DND-41 (cell line): ENCODE measurements around the gene PHRF1.

Source experiments
- ATAC-seq: fragments of 200-7000 bp; cut with Tn5 transposase; 3 replicates; pipeline ENCODE4 v1.9.1; 2021; ENCODE audit warnings: low read depth; ENCODE audit not compliant: insufficient read depth
- DNase-seq: peaks from one replicate; pipeline ENCODE4 v3.0.0-alpha.2; 2020
- H2AFZ ChIP-seq: 2 replicates; pipeline ENCODE4 v1.6.0; 2012; ENCODE audit warnings: low read depth, low read length
- H3K27ac ChIP-seq: 2 replicates; pipeline ENCODE4 v1.5.1; 2012; ENCODE audit warnings: low read length, inconsistent platforms
- H3K27me3 ChIP-seq: fragments of 200-600 bp; sonication (generic); 2 replicates; pipeline ENCODE4 v1.6.0; 2012; ENCODE audit warnings: low read length, mild to moderate bottlenecking, inconsistent platforms; ENCODE audit not compliant: insufficient read depth, poor library complexity
- H3K36me3 ChIP-seq: 2 replicates; pipeline ENCODE4 v1.5.1; 2012; ENCODE audit warnings: low read length, inconsistent platforms; ENCODE audit not compliant: insufficient read depth
- H3K4me1 ChIP-seq: 2 replicates; pipeline ENCODE4 v1.5.1; 2012; ENCODE audit warnings: mild to moderate bottlenecking, low read length; ENCODE audit not compliant: insufficient read depth
- H3K4me2 ChIP-seq: 2 replicates; pipeline ENCODE4 v1.6.0; 2012; ENCODE audit warnings: mild to moderate bottlenecking, moderate library complexity, low read length, inconsistent platforms; ENCODE audit not compliant: insufficient read depth
- H3K4me3 ChIP-seq, 2 experiments: fragments of 200-600 bp in 1 of 2; shearing (Covaris generic) in 1 of 2; 2 replicates each; pipeline ENCODE4 v1.5.1; 2012 to 2016; ENCODE audit warnings: inconsistent platforms in 2 of 2, low read length in 2 of 2, mild to moderate bottlenecking in 2 of 2, low read depth in 1 of 2, moderate library complexity in 1 of 2
- H3K79me2 ChIP-seq: 2 replicates; pipeline ENCODE4 v1.6.0; 2012; ENCODE audit warnings: low read length, inconsistent platforms; ENCODE audit not compliant: insufficient read depth
- H3K9ac ChIP-seq: 2 replicates; pipeline ENCODE4 v1.6.0; 2012; ENCODE audit warnings: low read depth, mild to moderate bottlenecking, inconsistent platforms, low read length, moderate library complexity
- H3K9me3 ChIP-seq: 2 replicates; pipeline ENCODE4 v1.5.1; 2012; ENCODE audit warnings: low read length, moderate library complexity, mild to moderate bottlenecking, inconsistent platforms; ENCODE audit not compliant: insufficient read depth, severe bottlenecking
- H4K20me1 ChIP-seq: 2 replicates; pipeline ENCODE4 v1.6.0; 2012; ENCODE audit warnings: low read length; ENCODE audit not compliant: insufficient read depth
- EZH2 ChIP-seq: IDR thresholded peaks from 3 replicates; pipeline ENCODE4 v1.6.1; 2012; ENCODE audit warnings: borderline replicate concordance, low read depth, mild to moderate bottlenecking, moderate library complexity, low read length, inconsistent platforms; ENCODE audit not compliant: severe bottlenecking
- TF ChIP-seq, protein P1 (sequence below): IDR thresholded peaks from 2 replicates; pipeline ENCODE4 v1.5.1; 2012; ENCODE audit warnings: borderline replicate concordance, low read length, moderate library complexity, mild to moderate bottlenecking; ENCODE audit not compliant: poor library complexity, severe bottlenecking; ENCODE audit errors: extremely low read depth

PHRF1 gene

DNA sequence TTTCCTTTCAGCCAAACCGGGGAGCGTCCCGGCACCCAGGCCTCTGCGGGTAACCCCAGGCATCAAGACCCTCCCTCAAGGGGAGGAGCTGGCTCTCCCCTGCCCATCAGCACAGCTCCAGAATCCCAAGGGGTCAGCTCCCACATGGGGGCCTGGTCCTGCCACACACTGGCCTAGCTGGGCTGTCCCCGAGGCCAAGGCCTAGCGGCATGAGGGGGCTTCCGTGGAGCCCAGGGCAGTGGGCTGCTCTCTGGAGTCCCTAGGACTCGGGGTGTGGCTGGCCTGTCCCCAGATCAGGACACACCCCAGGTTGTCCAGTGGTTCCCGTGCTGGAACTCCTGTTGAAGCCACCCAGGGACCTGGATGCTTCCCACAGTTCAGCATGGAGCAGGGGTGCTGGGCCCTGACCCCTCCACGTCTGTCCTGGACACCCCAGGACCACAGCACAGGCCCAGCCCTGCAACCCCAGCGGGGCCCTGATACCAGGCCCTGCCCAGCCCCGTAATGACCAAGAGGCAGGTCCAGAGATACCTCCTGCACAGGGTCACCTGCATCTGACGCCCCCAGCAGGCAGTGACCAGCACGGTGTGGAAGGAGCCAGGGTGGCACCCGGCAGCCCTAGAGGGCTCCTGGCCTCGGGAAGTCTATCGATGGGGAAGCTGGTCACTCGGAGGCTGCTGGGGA is 46.4 kb upstream of the PHRF1 start:
- TF ChIP-seq EZH2 = no peak
- TF ChIP-seq, protein P1, sequence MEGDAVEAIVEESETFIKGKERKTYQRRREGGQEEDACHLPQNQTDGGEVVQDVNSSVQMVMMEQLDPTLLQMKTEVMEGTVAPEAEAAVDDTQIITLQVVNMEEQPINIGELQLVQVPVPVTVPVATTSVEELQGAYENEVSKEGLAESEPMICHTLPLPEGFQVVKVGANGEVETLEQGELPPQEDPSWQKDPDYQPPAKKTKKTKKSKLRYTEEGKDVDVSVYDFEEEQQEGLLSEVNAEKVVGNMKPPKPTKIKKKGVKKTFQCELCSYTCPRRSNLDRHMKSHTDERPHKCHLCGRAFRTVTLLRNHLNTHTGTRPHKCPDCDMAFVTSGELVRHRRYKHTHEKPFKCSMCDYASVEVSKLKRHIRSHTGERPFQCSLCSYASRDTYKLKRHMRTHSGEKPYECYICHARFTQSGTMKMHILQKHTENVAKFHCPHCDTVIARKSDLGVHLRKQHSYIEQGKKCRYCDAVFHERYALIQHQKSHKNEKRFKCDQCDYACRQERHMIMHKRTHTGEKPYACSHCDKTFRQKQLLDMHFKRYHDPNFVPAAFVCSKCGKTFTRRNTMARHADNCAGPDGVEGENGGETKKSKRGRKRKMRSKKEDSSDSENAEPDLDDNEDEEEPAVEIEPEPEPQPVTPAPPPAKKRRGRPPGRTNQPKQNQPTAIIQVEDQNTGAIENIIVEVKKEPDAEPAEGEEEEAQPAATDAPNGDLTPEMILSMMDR = no peak
- H3K9me3 ChIP-seq = no peaks in the 10 kb centered on the region
- no peak overlapping the region for H3K4me3 ChIP-seq
- peaks cover 16% of the 10 kb centered on the region for H3K79me2 ChIP-seq
- H3K9ac ChIP-seq = no peak overlapping the region
- no peak for DNase-seq
- no peak overlapping the region for H2AFZ ChIP-seq
- H3K4me1 ChIP-seq = peaks cover 19% of the 10 kb centered on the region
- no peak overlapping the region for H3K27ac ChIP-seq
- H3K36me3 ChIP-seq = peaks cover 35% of the 10 kb centered on the region
- H3K27me3 ChIP-seq = no peaks in the 10 kb centered on the region
- no peak overlapping the region for H3K4me2 ChIP-seq
- peaks cover 36% of the 10 kb centered on the region for H4K20me1 ChIP-seq
- ATAC-seq = no peak

DNA sequence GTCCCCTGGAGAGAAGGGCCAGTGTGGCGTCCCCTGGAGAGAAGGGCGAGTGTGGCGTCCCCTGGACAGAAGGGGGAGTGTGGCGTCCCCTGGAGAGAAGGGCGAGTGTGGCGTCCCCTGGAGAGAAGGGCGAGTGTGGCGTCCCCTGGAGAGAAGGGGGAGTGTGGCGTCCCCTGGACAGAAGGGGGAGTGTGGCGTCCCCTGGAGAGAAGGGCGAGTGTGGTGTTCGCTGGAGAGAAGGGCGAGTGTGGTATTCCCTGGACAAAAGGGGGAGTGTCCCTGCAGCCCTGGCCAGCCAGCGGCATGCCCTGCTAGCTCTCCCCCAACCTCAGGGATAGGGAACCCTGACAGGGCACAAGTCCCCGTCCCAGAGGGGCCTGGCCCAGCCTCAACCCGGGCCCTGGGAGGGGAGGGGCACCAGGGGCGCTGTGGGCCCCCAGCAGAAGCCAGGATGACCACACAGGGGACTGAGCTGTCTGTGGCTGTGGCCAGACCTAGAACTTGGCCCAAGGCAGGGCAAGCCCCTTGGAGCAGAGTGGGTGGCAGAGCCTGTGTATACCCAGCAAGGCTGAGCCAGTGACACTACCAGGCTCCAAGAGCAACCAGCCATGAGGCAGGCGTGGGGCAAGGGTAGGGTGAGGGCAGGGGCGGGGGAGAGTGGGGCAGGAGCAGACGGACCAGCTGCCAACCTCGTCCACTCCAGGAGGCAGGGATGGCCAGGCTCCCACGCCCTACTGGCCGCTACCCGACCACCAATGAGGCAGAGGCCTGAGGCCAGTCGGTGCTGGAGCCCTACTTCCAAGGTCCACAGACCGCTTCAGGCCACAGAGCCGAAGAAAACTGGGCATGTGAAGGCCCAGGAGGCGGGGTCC is 45.1 kb upstream of the PHRF1 start:
- peaks cover 36% of the 10 kb centered on the region for H4K20me1 ChIP-seq
- H3K4me1 ChIP-seq = peaks cover 24% of the 10 kb centered on the region

DNA sequence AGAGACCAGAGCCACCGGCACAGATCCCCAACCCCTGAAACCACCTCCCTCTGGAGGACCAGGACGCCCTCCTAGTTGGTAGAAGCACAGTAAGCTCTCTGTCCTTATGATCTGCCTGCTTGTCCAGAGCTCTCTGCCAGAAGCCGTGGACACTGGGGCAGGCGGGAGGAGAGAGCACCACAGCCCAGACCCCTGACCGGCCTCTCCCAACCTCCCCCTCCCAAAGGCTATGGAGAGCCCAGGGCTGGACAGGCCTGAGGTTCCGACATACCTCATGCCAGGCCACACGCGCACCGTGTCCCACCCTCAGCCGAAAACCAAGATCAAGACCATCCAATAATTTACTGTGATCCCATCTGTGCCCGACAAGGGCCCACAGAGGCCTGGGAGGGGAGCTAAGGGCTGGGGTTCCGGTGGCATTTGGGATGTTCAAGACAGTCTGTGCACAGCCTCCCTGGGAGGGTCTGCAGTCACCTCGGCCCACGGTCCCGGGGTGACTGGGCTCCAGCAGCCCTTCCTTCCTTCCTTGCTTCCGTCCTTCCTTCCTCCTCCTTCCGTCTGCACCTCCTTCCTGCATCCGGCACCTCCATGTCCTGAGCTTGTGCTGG is 44.2 kb upstream of the PHRF1 start:
- H3K79me2 ChIP-seq = peaks cover 18% of the 10 kb centered on the region
- H3K9ac ChIP-seq = no peak overlapping the region
- no peak for TF ChIP-seq EZH2
- TF ChIP-seq, protein P1 = no peak
- ATAC-seq (no peak), DNase-seq (no peak)
- no peak overlapping the region for H3K27ac ChIP-seq
- peaks cover 35% of the 10 kb centered on the region for H3K36me3 ChIP-seq
- H2AFZ ChIP-seq = no peak overlapping the region
- peaks cover 36% of the 10 kb centered on the region for H4K20me1 ChIP-seq
- no peaks in the 10 kb centered on the region for H3K9me3 ChIP-seq
- no peak overlapping the region for H3K4me3 ChIP-seq
- peaks cover 32% of the 10 kb centered on the region for H3K4me1 ChIP-seq
- no peaks in the 10 kb centered on the region for H3K27me3 ChIP-seq
- no peak overlapping the region for H3K4me2 ChIP-seq

More for the DNA sequence above, 45.1 kb upstream of the PHRF1 start:
- Histone ChIP-seq H3K4me2 (no peak overlapping the region), H3K79me2 (peaks cover 18% of the 10 kb centered on the region), H3K4me3 (no peak overlapping the region), H3K27ac (no peak overlapping the region), H3K9ac (no peak overlapping the region), H3K9me3 (no peaks in the 10 kb centered on the region), H3K27me3 (no peaks in the 10 kb centered on the region), H3K36me3 (peaks cover 35% of the 10 kb centered on the region), H2AFZ (no peak overlapping the region)
- no peak for DNase-seq
- no peak for TF ChIP-seq EZH2
- TF ChIP-seq, protein P1 = no peak
- ATAC-seq = no peak
